Retinal pigment epithelial cell (primary cell): ENCODE results near the gene KLK6.

ENCODE experiments used
- DNase-seq: peaks from one replicate; pipeline ENCODE4 v3.0.0-alpha.2; 2010; ENCODE audit warnings: low read depth
- H3K4me3 ChIP-seq: 2 replicates; pipeline ENCODE4 v1.5.1; 2011; ENCODE audit warnings: mild to moderate bottlenecking, low read length, control low read depth, moderate library complexity
- TF ChIP-seq, protein P1 (sequence below): conservative IDR thresholded peaks from 2 replicates; pipeline ENCODE4 v1.5.1; 2011; ENCODE audit warnings: low read depth, low read length, control low read depth, inconsistent platforms

KLK6 gene

DNA sequence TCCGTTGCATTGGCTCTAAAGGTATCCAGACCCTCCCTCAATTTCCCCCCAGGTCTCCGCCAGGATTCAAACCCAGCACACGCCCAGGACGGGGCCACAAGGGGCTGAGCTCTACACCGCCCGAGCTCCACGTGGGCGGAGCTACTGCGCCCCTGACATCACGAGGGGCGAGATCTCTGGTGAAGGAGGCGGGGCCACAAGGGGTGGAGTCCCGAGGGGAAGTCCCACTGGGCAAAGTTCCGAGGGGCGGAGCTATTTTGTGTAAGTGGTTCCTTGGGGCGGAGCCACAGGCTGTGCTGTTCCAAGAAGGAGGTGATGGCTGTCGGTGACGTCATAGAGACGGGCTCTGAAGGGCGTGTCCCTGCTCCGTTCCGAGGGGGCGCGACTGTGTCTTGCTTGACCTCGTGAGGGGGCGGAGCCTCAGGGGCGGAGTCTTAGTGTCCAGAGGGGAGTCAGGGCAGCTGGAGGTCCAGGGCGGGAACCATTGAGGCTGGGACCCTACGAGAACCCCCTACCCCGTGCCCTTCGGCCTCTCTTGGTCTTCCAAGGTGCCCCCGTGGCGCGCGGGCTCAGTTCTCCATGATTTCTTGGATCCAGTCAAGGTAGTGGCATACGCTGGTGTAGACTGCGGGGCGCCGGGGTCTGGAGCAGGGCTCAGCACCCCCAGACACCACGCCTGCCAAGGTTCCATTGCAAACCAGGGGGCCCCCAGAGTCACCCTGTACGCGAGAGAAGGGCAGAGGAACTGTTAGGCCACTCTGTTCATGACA lies 33.3 kb upstream of the KLK6 start:
- TF ChIP-seq, protein P1, sequence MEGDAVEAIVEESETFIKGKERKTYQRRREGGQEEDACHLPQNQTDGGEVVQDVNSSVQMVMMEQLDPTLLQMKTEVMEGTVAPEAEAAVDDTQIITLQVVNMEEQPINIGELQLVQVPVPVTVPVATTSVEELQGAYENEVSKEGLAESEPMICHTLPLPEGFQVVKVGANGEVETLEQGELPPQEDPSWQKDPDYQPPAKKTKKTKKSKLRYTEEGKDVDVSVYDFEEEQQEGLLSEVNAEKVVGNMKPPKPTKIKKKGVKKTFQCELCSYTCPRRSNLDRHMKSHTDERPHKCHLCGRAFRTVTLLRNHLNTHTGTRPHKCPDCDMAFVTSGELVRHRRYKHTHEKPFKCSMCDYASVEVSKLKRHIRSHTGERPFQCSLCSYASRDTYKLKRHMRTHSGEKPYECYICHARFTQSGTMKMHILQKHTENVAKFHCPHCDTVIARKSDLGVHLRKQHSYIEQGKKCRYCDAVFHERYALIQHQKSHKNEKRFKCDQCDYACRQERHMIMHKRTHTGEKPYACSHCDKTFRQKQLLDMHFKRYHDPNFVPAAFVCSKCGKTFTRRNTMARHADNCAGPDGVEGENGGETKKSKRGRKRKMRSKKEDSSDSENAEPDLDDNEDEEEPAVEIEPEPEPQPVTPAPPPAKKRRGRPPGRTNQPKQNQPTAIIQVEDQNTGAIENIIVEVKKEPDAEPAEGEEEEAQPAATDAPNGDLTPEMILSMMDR = no peak
- no peak for DNase-seq
- H3K4me3 ChIP-seq = no peak overlapping the region

DNA sequence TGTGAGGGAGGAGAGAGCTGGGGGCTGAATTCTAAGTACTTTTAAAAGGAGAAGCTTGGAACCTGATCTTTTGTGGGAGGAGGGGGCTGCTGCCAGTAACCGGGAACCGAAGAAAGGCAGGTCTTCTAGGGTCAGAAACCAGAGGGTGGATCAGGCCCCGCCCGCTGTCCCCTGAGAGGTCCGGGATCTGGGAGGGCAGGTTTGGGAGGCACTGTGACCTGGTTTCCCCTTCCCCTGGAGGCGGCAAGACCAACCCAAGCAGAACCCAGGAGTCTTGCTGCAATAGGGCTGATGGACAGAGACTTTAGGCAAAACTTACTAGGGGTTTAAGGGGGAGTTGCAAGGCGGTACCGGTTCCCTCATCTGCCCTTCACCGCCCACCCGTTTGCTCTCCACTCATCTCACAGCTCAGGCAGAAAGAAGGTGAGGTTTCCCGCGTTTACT lies 32.7 kb upstream of the KLK6 start:
- no peak for DNase-seq
- H3K4me3 ChIP-seq = no peak overlapping the region
- TF ChIP-seq, protein P1 = no peak

DNA sequence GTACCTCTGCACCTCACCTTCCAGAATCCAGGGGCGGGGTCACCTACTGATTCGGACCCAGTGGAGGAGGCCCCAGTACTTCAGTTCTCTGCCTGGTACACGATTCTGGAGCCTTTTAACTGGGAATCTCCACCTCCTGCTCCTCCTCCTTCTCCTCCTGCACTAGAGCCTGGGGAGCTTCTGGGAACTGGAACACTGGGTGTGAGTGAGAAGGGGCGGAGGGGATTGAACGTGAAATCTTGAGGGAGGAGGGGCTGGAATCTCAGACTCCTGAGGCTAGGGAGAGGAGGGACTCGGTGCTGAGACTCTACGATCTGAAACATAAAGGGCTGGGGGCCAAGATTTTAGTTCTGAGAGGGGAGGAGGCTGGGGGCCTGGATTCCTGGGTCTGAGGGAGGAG lies 32.1 kb upstream of the KLK6 start, which contains the start of gene KLK8:
KLK8 (minus strand) TSS at position 90 of the 400 bp plus-strand sequence. CDS start 437 bp downstream, outside the sequence.
- DNase-seq = no peak
- TF ChIP-seq, protein P1 = no peak
- H3K4me3 ChIP-seq = no peak within 1 kb of the TSS

DNA sequence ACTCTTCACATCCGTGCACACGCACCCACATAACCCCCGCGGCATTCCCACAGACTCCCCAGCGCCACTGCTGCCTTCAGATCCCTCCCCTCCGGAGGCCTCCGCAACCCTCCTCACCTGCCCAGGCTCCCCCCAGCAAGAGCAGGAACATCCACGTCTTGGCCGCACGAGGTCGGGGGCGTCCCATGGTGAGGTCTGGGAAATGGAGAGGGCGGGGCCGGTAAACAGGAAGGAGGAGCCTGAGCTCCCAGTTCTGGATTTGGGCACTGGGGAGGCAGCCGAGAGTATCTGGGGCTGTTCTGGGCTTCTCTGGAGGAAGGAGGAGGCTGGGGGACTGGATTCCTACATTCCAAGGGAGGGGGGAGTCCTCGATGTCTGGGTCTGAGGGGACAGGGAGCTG lies 31.6 kb upstream of the KLK6 start:
- H3K4me3 ChIP-seq = no peak overlapping the region
- TF ChIP-seq, protein P1 = no peak
- no peak for DNase-seq

DNA sequence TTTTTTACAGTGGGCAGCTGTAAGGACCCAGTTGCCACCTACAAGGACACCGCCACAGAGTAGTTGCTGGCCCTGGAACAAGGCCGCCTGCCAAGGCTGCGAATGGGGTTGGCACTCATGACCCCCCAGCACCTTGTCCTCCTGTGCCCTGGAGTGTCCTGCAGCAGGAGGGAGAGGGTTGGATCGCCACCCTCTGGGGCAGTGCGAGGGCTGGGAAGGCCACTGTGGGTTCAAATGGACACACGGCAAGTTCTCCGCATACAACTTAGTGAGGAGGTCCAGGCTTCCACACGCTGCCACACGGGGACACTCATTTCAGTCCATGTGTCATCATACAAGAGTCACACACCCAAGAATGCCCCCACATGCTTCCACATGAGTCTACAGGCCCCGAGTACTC lies 31.0 kb upstream of the KLK6 start:
- H3K4me3 ChIP-seq = no peak overlapping the region
- no peak for DNase-seq
- TF ChIP-seq, protein P1 = no peak

DNA sequence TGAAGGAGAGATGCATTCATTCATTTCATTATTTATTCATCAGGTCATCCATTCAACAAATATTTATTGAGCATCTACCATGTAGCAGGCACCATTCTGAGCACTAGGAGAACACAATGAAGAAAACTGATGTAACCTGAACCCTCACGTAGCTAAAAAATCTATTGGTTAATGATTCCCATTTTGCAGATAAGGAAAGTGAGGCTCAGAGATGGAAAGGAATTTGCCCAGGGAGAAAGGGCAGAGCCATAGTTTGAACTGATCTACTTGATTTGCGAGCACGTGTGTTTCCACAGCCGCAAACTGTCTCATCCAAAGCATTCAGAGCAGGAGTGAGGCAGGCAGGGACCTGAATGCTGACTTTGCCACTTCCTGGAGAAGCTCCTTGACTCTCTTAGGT lies 29.3 kb upstream of the KLK6 start:
- H3K4me3 ChIP-seq = no peak overlapping the region
- DNase-seq = no peak
- TF ChIP-seq, protein P1 = no peak

DNA sequence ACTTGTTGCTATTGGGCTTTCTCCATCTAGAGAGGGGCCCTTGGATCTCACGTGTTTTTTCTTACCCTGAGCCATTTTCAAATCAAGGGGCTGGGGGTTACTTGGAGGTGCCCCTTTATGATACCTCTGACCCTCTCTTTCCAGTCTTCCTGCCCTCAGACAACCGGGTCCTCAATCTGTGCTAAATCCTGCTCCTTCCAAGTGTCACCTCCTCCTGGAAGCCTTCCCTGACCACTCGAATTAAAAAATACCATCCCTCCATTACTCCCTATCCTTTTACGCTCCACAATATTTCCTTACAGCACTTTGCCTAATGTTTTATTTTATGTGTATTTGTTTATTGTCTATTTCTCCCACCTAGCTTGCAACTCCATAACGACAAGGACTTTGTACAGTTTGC lies 28.7 kb upstream of the KLK6 start:
- no peak for DNase-seq
- TF ChIP-seq, protein P1 = no peak
- H3K4me3 ChIP-seq = no peak overlapping the region
